ENCODE results near the gene EXOC7. TPM values are rescaled to one million over a fixed set of nuclear protein-coding genes. Genes with fewer than 3 reads are reported as not detected.

EXOC7 gene
- total RNA-seq, 4 donors from 2014 or later, result 34.7 to 118 (median 109) TPM

GRCh38 chr17:76104896-76105231, 1.3 kb upstream of the EXOC7 start:
- TF ChIP-seq POLR2A (IDR thresholded peaks at IDR 0.05) (no peak), CTCF (IDR thresholded peaks at IDR 0.05) (no peak)
- intact Hi-C loops (cut with DNase I; ENCODE audit: low total_unique reads), result no loop called here

GRCh38 chr17:76104140-76104895, 731 bp upstream of the EXOC7 start:
- Histone ChIP-seq H3K4me3 (peak overlapping the region; percentile 76 to 83), H3K4me1 (no peaks in the 10 kb centered on the region), H3K9me3 (no peaks in the 10 kb centered on the region), H3K27ac (peak overlapping the region; percentile 78 to 79), H3K27me3 (no peaks in the 10 kb centered on the region), H3K36me3 (no peaks in the 10 kb centered on the region)
- TF ChIP-seq POLR2A (IDR thresholded peaks at IDR 0.05), result no peak
- TF ChIP-seq CTCF (IDR thresholded peaks at IDR 0.05), result no peak
- intact Hi-C loops (cut with DNase I; ENCODE audit: low total_unique reads), result no loop called here
- DNase-seq, result no peak

More at GRCh38 chr17:76104896-76105231, 1.3 kb upstream of the EXOC7 start:
- Histone ChIP-seq H3K27me3 (no peaks in the 10 kb centered on the region), H3K4me1 (no peaks in the 10 kb centered on the region), H3K4me3 (no peak overlapping the region), H3K9me3 (no peaks in the 10 kb centered on the region), H3K27ac (no peak overlapping the region), H3K36me3 (no peaks in the 10 kb centered on the region)
- DNase-seq, result no peak

GRCh38 chr17:76102944-76103273, 678 bp downstream of the EXOC7 start:
- Histone ChIP-seq H3K4me3 (peak overlapping the region; percentile 76 to 83), H3K27ac (peak overlapping the region; percentile 78 to 79), H3K9me3 (no peaks in the 10 kb centered on the region), H3K4me1 (no peaks in the 10 kb centered on the region), H3K27me3 (no peaks in the 10 kb centered on the region), H3K36me3 (no peaks in the 10 kb centered on the region)
- no peak for TF ChIP-seq POLR2A (IDR thresholded peaks at IDR 0.05)
- TF ChIP-seq CTCF (IDR thresholded peaks at IDR 0.05), result no peak
- no peak for DNase-seq
- intact Hi-C loops (cut with DNase I; ENCODE audit: low total_unique reads), result no loop called here

- Histone ChIP-seq H3K4me1 (no peaks in the 10 kb centered on the region), H3K4me3 (no peak overlapping the region), H3K27me3 (no peaks in the 10 kb centered on the region), H3K36me3 (no peaks in the 10 kb centered on the region), H3K9me3 (no peaks in the 10 kb centered on the region), H3K27ac (no peak overlapping the region)
- no peak for DNase-seq
- intact Hi-C loops (cut with DNase I; ENCODE audit: low total_unique reads), result no loop called here
- TF ChIP-seq CTCF (IDR thresholded peaks at IDR 0.05) (no peak), POLR2A (IDR thresholded peaks at IDR 0.05) (no peak)
Measured at GRCh38 chr17:76097716-76098295, 5.8 kb downstream of the EXOC7 start.

GRCh38 chr17:76095943-76096342, 7.6 kb downstream of the EXOC7 start:
- intact Hi-C loops (cut with DNase I; ENCODE audit: low total_unique reads), result no loop called here
- TF ChIP-seq CTCF (IDR thresholded peaks at IDR 0.05) (no peak), POLR2A (IDR thresholded peaks at IDR 0.05) (no peak)
- no peaks in the 10 kb centered on the region for H3K4me1 ChIP-seq
- no peaks in the 10 kb centered on the region for H3K9me3 ChIP-seq
- no peak for DNase-seq
- H3K27ac ChIP-seq, result no peak overlapping the region
- H3K27me3 ChIP-seq, result no peaks in the 10 kb centered on the region
- H3K4me3 ChIP-seq, result no peak overlapping the region
- no peaks in the 10 kb centered on the region for H3K36me3 ChIP-seq
